ENCODE data around the gene STPG1.

Gene STPG1

GRCh38 chr1:24336075-24336474, 77.5 kb downstream of the STPG1 start:
- H3K36me3 ChIP-seq (ENCODE audit: control insufficient read depth in 1 of 2, insufficient read depth in 2 of 2, low read depth in 1 of 2, low read length in 2 of 2), result peaks cover 0 to 4% of the 10 kb centered on the region in 2 experiments
- H3K9ac ChIP-seq (ENCODE audit: low read length), result no peak overlapping the region
- H3K14ac ChIP-seq (ENCODE audit: low read length in 2 of 2), result no peak overlapping the region
- H3K4me2 ChIP-seq (ENCODE audit: low read length, poor library complexity, severe bottlenecking), result no peak overlapping the region
- peak overlapping the region in 1 of 2 experiments; percentile 13 for H3K4ac ChIP-seq (ENCODE audit: low read depth in 1 of 2, low read length in 2 of 2)
- H4K8ac ChIP-seq (ENCODE audit: low read length), result no peak overlapping the region
- no peak overlapping the region for H3K4me3 ChIP-seq (ENCODE audit: insufficient read depth in 1 of 2, low read depth in 1 of 2, low read length in 2 of 2)
- 88% methylated on average over 1 of the region's 5 CpGs for WGBS
- H3K23ac ChIP-seq (ENCODE audit: low read length in 2 of 2), result no peak overlapping the region
- H4K91ac ChIP-seq (ENCODE audit: low read length), result no peak overlapping the region
- H2BK5ac ChIP-seq (ENCODE audit: low read depth, low read length, poor library complexity, severe bottlenecking), result no peak overlapping the region
- H2AFZ ChIP-seq (ENCODE audit: low read depth, low read length), result no peak overlapping the region
- no peak for DNase-seq
- H3K9me3 ChIP-seq (ENCODE audit: control insufficient read depth, low read length), result no peaks in the 10 kb centered on the region
- H2BK15ac ChIP-seq (ENCODE audit: low read depth, poor library complexity, severe bottlenecking), result no peak overlapping the region
- no peak overlapping the region for H2BK120ac ChIP-seq (ENCODE audit: low read depth, low read length)
- no peaks in the 10 kb centered on the region for H3K79me1 ChIP-seq (replicated peaks; ENCODE audit: low read length, poor library complexity, severe bottlenecking)
- no peaks in the 10 kb centered on the region for H3K4me1 ChIP-seq (ENCODE audit: control insufficient read depth, insufficient read depth, low read depth, low read length)
- H3K27ac ChIP-seq (ENCODE audit: low read length, poor library complexity, severe bottlenecking), result no peak overlapping the region
- H3K18ac ChIP-seq (ENCODE audit: low read depth in 1 of 2, low read length in 2 of 2), result no peak overlapping the region
- H2BK12ac ChIP-seq (ENCODE audit: low read length in 2 of 2), result no peak overlapping the region
- H2AK5ac ChIP-seq (ENCODE audit: low read length, severe bottlenecking), result no peak overlapping the region
- H3K27me3 ChIP-seq (ENCODE audit: control insufficient read depth in 1 of 2, insufficient read depth in 1 of 2, low read length in 2 of 2), result peaks cover 39 to 61% of the 10 kb centered on the region in 2 experiments

GRCh38 chr1:24331961-24332673, 81.5 kb downstream of the STPG1 start:
- no peak overlapping the region for H3K4me3 ChIP-seq (ENCODE audit: insufficient read depth in 1 of 2, low read depth in 1 of 2, low read length in 2 of 2)

GRCh38 chr1:24329797-24330543, 83.6 kb downstream of the STPG1 start:
- Histone ChIP-seq H3K14ac (ENCODE audit: low read length in 2 of 2) (no peak overlapping the region), H3K9ac (ENCODE audit: low read length) (no peak overlapping the region), H3K4me1 (ENCODE audit: control insufficient read depth, insufficient read depth, low read depth, low read length) (no peaks in the 10 kb centered on the region), H3K27me3 (ENCODE audit: control insufficient read depth in 1 of 2, insufficient read depth in 1 of 2, low read length in 2 of 2) (peaks cover 58 to 60% of the 10 kb centered on the region in 2 experiments), H3K27ac (ENCODE audit: low read length, poor library complexity, severe bottlenecking) (no peak overlapping the region), H2BK5ac (ENCODE audit: low read depth, low read length, poor library complexity, severe bottlenecking) (no peak overlapping the region), H3K9me3 (ENCODE audit: control insufficient read depth, low read length) (no peaks in the 10 kb centered on the region), H2AFZ (ENCODE audit: low read depth, low read length) (no peak overlapping the region), H3K4me2 (ENCODE audit: low read length, poor library complexity, severe bottlenecking) (no peak overlapping the region), H3K18ac (ENCODE audit: low read depth in 1 of 2, low read length in 2 of 2) (peak overlapping the region in 1 of 2 experiments; percentile 22), H3K4ac (ENCODE audit: low read depth in 1 of 2, low read length in 2 of 2) (no peak overlapping the region), H3K23ac (ENCODE audit: low read length in 2 of 2) (no peak overlapping the region), H4K8ac (ENCODE audit: low read length) (no peak overlapping the region), H4K91ac (ENCODE audit: low read length) (no peak overlapping the region), H3K79me1 (replicated peaks; ENCODE audit: low read length, poor library complexity, severe bottlenecking) (no peaks in the 10 kb centered on the region), H2BK120ac (ENCODE audit: low read depth, low read length) (no peak overlapping the region), H2BK12ac (ENCODE audit: low read length in 2 of 2) (no peak overlapping the region), H2BK15ac (ENCODE audit: low read depth, poor library complexity, severe bottlenecking) (no peak overlapping the region), H2AK5ac (ENCODE audit: low read length, severe bottlenecking) (no peak overlapping the region), H3K36me3 (ENCODE audit: control insufficient read depth in 1 of 2, insufficient read depth in 2 of 2, low read depth in 1 of 2, low read length in 2 of 2) (peaks cover 0 to 4% of the 10 kb centered on the region in 2 experiments), H3K4me3 (ENCODE audit: insufficient read depth in 1 of 2, low read depth in 1 of 2, low read length in 2 of 2) (no peak overlapping the region)
- 50% methylated on average over 1 of the region's 2 CpGs for WGBS
- peak; percentile 39 for DNase-seq

More at GRCh38 chr1:24331961-24332673, 81.5 kb downstream of the STPG1 start:
- no peak for DNase-seq
- no peaks in the 10 kb centered on the region for H3K4me1 ChIP-seq (ENCODE audit: control insufficient read depth, insufficient read depth, low read depth, low read length)
- no peak overlapping the region for H2AK5ac ChIP-seq (ENCODE audit: low read length, severe bottlenecking)
- no peak overlapping the region for H2BK12ac ChIP-seq (ENCODE audit: low read length in 2 of 2)
- H3K18ac ChIP-seq (ENCODE audit: low read depth in 1 of 2, low read length in 2 of 2), result no peak overlapping the region
- H3K4me2 ChIP-seq (ENCODE audit: low read length, poor library complexity, severe bottlenecking), result no peak overlapping the region
- no peak overlapping the region for H3K14ac ChIP-seq (ENCODE audit: low read length in 2 of 2)
- WGBS, result 80% methylated on average over 7 of the region's 7 CpGs
- H3K27me3 ChIP-seq (ENCODE audit: control insufficient read depth in 1 of 2, insufficient read depth in 1 of 2, low read length in 2 of 2), result peaks cover 45 to 53% of the 10 kb centered on the region in 2 experiments
- no peak overlapping the region for H2AFZ ChIP-seq (ENCODE audit: low read depth, low read length)
- H3K4ac ChIP-seq (ENCODE audit: low read depth in 1 of 2, low read length in 2 of 2), result no peak overlapping the region
- no peaks in the 10 kb centered on the region for H3K79me1 ChIP-seq (replicated peaks; ENCODE audit: low read length, poor library complexity, severe bottlenecking)
- no peak overlapping the region for H4K8ac ChIP-seq (ENCODE audit: low read length)
- no peak overlapping the region for H2BK15ac ChIP-seq (ENCODE audit: low read depth, poor library complexity, severe bottlenecking)
- peaks cover 0 to 4% of the 10 kb centered on the region in 2 experiments for H3K36me3 ChIP-seq (ENCODE audit: control insufficient read depth in 1 of 2, insufficient read depth in 2 of 2, low read depth in 1 of 2, low read length in 2 of 2)
- H3K9ac ChIP-seq (ENCODE audit: low read length), result no peak overlapping the region
- H3K23ac ChIP-seq (ENCODE audit: low read length in 2 of 2), result no peak overlapping the region
- H4K91ac ChIP-seq (ENCODE audit: low read length), result no peak overlapping the region
- no peak overlapping the region for H2BK120ac ChIP-seq (ENCODE audit: low read depth, low read length)
- no peak overlapping the region for H2BK5ac ChIP-seq (ENCODE audit: low read depth, low read length, poor library complexity, severe bottlenecking)
- no peaks in the 10 kb centered on the region for H3K9me3 ChIP-seq (ENCODE audit: control insufficient read depth, low read length)
- H3K27ac ChIP-seq (ENCODE audit: low read length, poor library complexity, severe bottlenecking), result no peak overlapping the region

GRCh38 chr1:24329331-24329730, 84.3 kb downstream of the STPG1 start:
- WGBS, result 88% methylated on average over 9 of the region's 9 CpGs
- H3K79me1 ChIP-seq (replicated peaks; ENCODE audit: low read length, poor library complexity, severe bottlenecking), result no peaks in the 10 kb centered on the region
- H4K8ac ChIP-seq (ENCODE audit: low read length), result no peak overlapping the region
- no peak overlapping the region for H3K4me2 ChIP-seq (ENCODE audit: low read length, poor library complexity, severe bottlenecking)
- DNase-seq, result no peak
- H2BK120ac ChIP-seq (ENCODE audit: low read depth, low read length), result no peak overlapping the region
- H3K4me1 ChIP-seq (ENCODE audit: control insufficient read depth, insufficient read depth, low read depth, low read length), result no peaks in the 10 kb centered on the region
- peaks cover 62 to 64% of the 10 kb centered on the region in 2 experiments for H3K27me3 ChIP-seq (ENCODE audit: control insufficient read depth in 1 of 2, insufficient read depth in 1 of 2, low read length in 2 of 2)
- no peaks in the 10 kb centered on the region for H3K9me3 ChIP-seq (ENCODE audit: control insufficient read depth, low read length)
- no peak overlapping the region for H2BK15ac ChIP-seq (ENCODE audit: low read depth, poor library complexity, severe bottlenecking)
- no peak overlapping the region for H2AK5ac ChIP-seq (ENCODE audit: low read length, severe bottlenecking)
- no peak overlapping the region for H3K4me3 ChIP-seq (ENCODE audit: insufficient read depth in 1 of 2, low read depth in 1 of 2, low read length in 2 of 2)
- peak overlapping the region in 1 of 2 experiments; percentile 22 for H3K18ac ChIP-seq (ENCODE audit: low read depth in 1 of 2, low read length in 2 of 2)
- H3K27ac ChIP-seq (ENCODE audit: low read length, poor library complexity, severe bottlenecking), result no peak overlapping the region
- no peak overlapping the region for H3K23ac ChIP-seq (ENCODE audit: low read length in 2 of 2)
- peaks cover 0 to 4% of the 10 kb centered on the region in 2 experiments for H3K36me3 ChIP-seq (ENCODE audit: control insufficient read depth in 1 of 2, insufficient read depth in 2 of 2, low read depth in 1 of 2, low read length in 2 of 2)
- no peak overlapping the region for H3K14ac ChIP-seq (ENCODE audit: low read length in 2 of 2)
- H3K9ac ChIP-seq (ENCODE audit: low read length), result no peak overlapping the region
- H3K4ac ChIP-seq (ENCODE audit: low read depth in 1 of 2, low read length in 2 of 2), result no peak overlapping the region
- H2BK12ac ChIP-seq (ENCODE audit: low read length in 2 of 2), result no peak overlapping the region
- no peak overlapping the region for H2BK5ac ChIP-seq (ENCODE audit: low read depth, low read length, poor library complexity, severe bottlenecking)
- H2AFZ ChIP-seq (ENCODE audit: low read depth, low read length), result no peak overlapping the region
- no peak overlapping the region for H4K91ac ChIP-seq (ENCODE audit: low read length)
